Mesangial cell (primary cell): ENCODE measurements around the gene SYNC. TPM values are rescaled to one million over a fixed set of nuclear protein-coding genes. Genes with fewer than 3 reads are reported as not detected.

Experiments
- total RNA-seq: library from RNA; depleted of rRNA; stranded (reverse); fragments of >200 nt; gene quantifications from 2 replicates; pipeline ENCODE4 v1.2.3, GENCODE V29; 2015

The SYNC gene
- total RNA-seq: 13.5 and 19.3 TPM in 2 replicates

GRCh38 chr1:32702599-32703478, at the start of gene SYNC:
Gene SYNC, minus strand, starts transcription at chr1:32702770. Its CDS starts 110 bp downstream, at chr1:32702660.

GRCh38 chr1:32650752-32651460, 51.7 kb downstream of the SYNC start, which contains the start of gene RBBP4:
Gene RBBP4, plus strand, starts transcription at chr1:32651208. Its CDS starts 99 bp downstream, at chr1:32651307.

GRCh38 chr1:32650248-32650751, 52.3 kb downstream of the SYNC start, which contains the start of gene ZBTB8OS:
Gene ZBTB8OS, minus strand, starts transcription at chr1:32650550. Its CDS starts 21 bp downstream, at chr1:32650529.

Other genes with a start within 250 kb of the SYNC start
- under 0.01 TPM in 1 of 2 replicates, not detected in the other for gene ZBTB8B, start 237.7 kb downstream of the SYNC start, total RNA-seq
- gene ZBTB8A, start 163.3 kb downstream of the SYNC start, total RNA-seq: 3.6 and 7.7 TPM in 2 replicates
- 18.7 and 18.8 TPM in 2 replicates for gene ZBTB8OS, start 52.2 kb downstream of the SYNC start, total RNA-seq
- gene RBBP4, start 51.6 kb downstream of the SYNC start, total RNA-seq: 165 and 184 TPM in 2 replicates
- 82.0 and 114 TPM in 2 replicates for gene YARS1, start 114.6 kb upstream of the SYNC start, total RNA-seq
- 11.7 and 12.8 TPM in 2 replicates for gene S100PBP, start 114.9 kb upstream of the SYNC start, total RNA-seq
- gene FNDC5, start 168.1 kb upstream of the SYNC start, total RNA-seq: 0.51 and 0.81 TPM in 2 replicates
- gene HPCA, start 183.7 kb upstream of the SYNC start, total RNA-seq: 1.1 TPM in 1 of 2 replicates, not detected in the other
- 109 and 130 TPM in 2 replicates for gene TMEM54, start 198.6 kb upstream of the SYNC start, total RNA-seq